Measurements from ENCODE around the gene DCDC2B. TPM values are rescaled to one million over a fixed set of nuclear protein-coding genes. Genes with fewer than 3 reads are reported as not detected.
A peak's percentile ranks its signal among the peaks of the same experiment; 100 is the strongest.

DCDC2B gene
- total and polyA plus RNA-seq, 9 of the 15 experiments (the other 6 are each of a cell fraction or from before 2014, with no cell fraction given) = not detected

- no peak for TF ChIP-seq ARID4B (CRISPR knock-in tag; IDR thresholded peaks at IDR 0.05)
- no peak; the same call in 1 of the 2 replicates for TF ChIP-seq ZNF444 (CRISPR knock-in tag; IDR thresholded peaks at IDR 0.05)
- 0 out of 2 replicates have a peak, but pooled peaks have one; percentile 62 for TF ChIP-seq TSHZ1 (CRISPR knock-in tag; IDR thresholded peaks at IDR 0.05)
- TF ChIP-seq SRSF9 (IDR thresholded peaks at IDR 0.05; ENCODE audit: borderline replicate concordance, low read depth, low read length) = no peak
- no peak for TF ChIP-seq NCOA2 (IDR thresholded peaks at IDR 0.05; ENCODE audit: partially characterized antibody in 2 of 2)
- TF ChIP-seq NR4A1 (CRISPR knock-in tag; IDR thresholded peaks at IDR 0.05) = no peak
- no peak for TF ChIP-seq NR4A1 (tag; IDR thresholded peaks at IDR 0.05)
- no peak for TF ChIP-seq HDAC6 (IDR thresholded peaks at IDR 0.05; ENCODE audit: low read depth, low read length)
- no peak for TF ChIP-seq ZNF707 (CRISPR knock-in tag; conservative IDR thresholded peaks at IDR 0.05)
- TF ChIP-seq COPS2 (conservative IDR thresholded peaks at IDR 0.05) = no peak
- no peak; the same call in 1 of the 2 replicates for TF ChIP-seq SMAD4 (CRISPR knock-in tag; conservative IDR thresholded peaks at IDR 0.05)
- 0 out of 2 replicates have a peak, but pooled peaks have one; percentile 64 for TF ChIP-seq FOXJ2 (tag; IDR thresholded peaks at IDR 0.05)
- TF ChIP-seq ZNF644 (tag; IDR thresholded peaks at IDR 0.05; ENCODE audit: low read depth) = no peak; the same call in 1 of the 2 replicates
- TF ChIP-seq HNRNPLL (IDR thresholded peaks at IDR 0.05; ENCODE audit: low read depth, low read length, poor library complexity, severe bottlenecking) = no peak
- TF ChIP-seq CHAMP1 (IDR thresholded peaks at IDR 0.05) = no peak
- no peak for TF ChIP-seq TAF15 (IDR thresholded peaks at IDR 0.05; ENCODE audit: low read depth, low read length)
- no peak for TF ChIP-seq ELK3 (CRISPR knock-in tag; IDR thresholded peaks at IDR 0.05)
- TF ChIP-seq BRF1 (IDR thresholded peaks at IDR 0.05; ENCODE audit: borderline replicate concordance, extremely low read depth, insufficient read length) = no peak
These were observed 29.8 kb upstream of the DCDC2B start (continued) for GRCh38 chr1:32179193-32179442.

Measured in K562 (cell line).